GM18517 (cell line): ENCODE measurements around the gene NARS2.
"Not testable (repeated sequence)": the region's sequence is repeated elsewhere in the genome, so short reads cannot be mapped to it uniquely, and the experiment has no call there.

ENCODE experiments used
- ATAC-seq: cut with Tn5 transposase; IDR thresholded peaks from one replicate; pipeline ENCODE4 v1.9.1; 2021; ENCODE audit warnings: mild to moderate bottlenecking, moderate library complexity; ENCODE audit not compliant: unreplicated experiment

The NARS2 gene

GRCh38 chr11:78576549-78577097, 2.0 kb upstream of the NARS2 start:
- no peak for ATAC-seq

GRCh38 chr11:78575478-78575877, 814 bp upstream of the NARS2 start:
- no peak for ATAC-seq

GRCh38 chr11:78573681-78574080, 983 bp downstream of the NARS2 start:
- no peak for ATAC-seq

- ATAC-seq = no peak
Observed at GRCh38 chr11:78573271-78573670, 1.4 kb downstream of the NARS2 start.

GRCh38 chr11:78572394-78572793, 2.3 kb downstream of the NARS2 start:
- no peak for ATAC-seq

- ATAC-seq = no peak
Observed at GRCh38 chr11:78570031-78570430, 4.6 kb downstream of the NARS2 start.

GRCh38 chr11:78567209-78567608, 7.5 kb downstream of the NARS2 start:
- ATAC-seq = no peak

GRCh38 chr11:78564490-78565467, 9.9 kb downstream of the NARS2 start:
- peak; percentile 50 for ATAC-seq

- ATAC-seq = peak; percentile 30
Observed at GRCh38 chr11:78564037-78564436, 10.6 kb downstream of the NARS2 start.

- not testable (repeated sequence) for ATAC-seq
Observed at GRCh38 chr11:78563090-78563489, 11.6 kb downstream of the NARS2 start.

GRCh38 chr11:78562398-78562797, 12.3 kb downstream of the NARS2 start:
- no peak for ATAC-seq

GRCh38 chr11:78560826-78561484, 13.7 kb downstream of the NARS2 start:
- no peak for ATAC-seq

- no peak for ATAC-seq
Observed at GRCh38 chr11:78560153-78560552, 14.5 kb downstream of the NARS2 start.

GRCh38 chr11:78557236-78557635, 17.4 kb downstream of the NARS2 start:
- ATAC-seq = no peak

GRCh38 chr11:78555592-78555991, 19.1 kb downstream of the NARS2 start:
- ATAC-seq = no peak

- no peak for ATAC-seq
Observed at GRCh38 chr11:78552881-78553280, 21.8 kb downstream of the NARS2 start.

- ATAC-seq = not testable (repeated sequence)
Observed at GRCh38 chr11:78552139-78552538, 22.5 kb downstream of the NARS2 start.

GRCh38 chr11:78551066-78551465, 23.6 kb downstream of the NARS2 start:
- ATAC-seq = no peak

GRCh38 chr11:78549624-78550409, 24.8 kb downstream of the NARS2 start:
- ATAC-seq = no peak

GRCh38 chr11:78548911-78549590, 25.6 kb downstream of the NARS2 start:
- no peak for ATAC-seq
